NB4 (cell line): ENCODE results near the gene CNTFR.

ENCODE experiments used
- MAX ChIP-seq: IDR thresholded peaks from 2 replicates; pipeline ENCODE4 v1.6.1; 2011; ENCODE audit warnings: low read depth, low read length
- MYC ChIP-seq: IDR thresholded peaks from 2 replicates; pipeline ENCODE4 v1.6.1; 2011; ENCODE audit warnings: low read depth, low read length
- POLR2A ChIP-seq: IDR thresholded peaks from 2 replicates; pipeline ENCODE4 v1.6.1; 2011; ENCODE audit warnings: mild to moderate bottlenecking; ENCODE audit not compliant: insufficient read length; ENCODE audit errors: extremely low read depth
- TF ChIP-seq, protein P1 (sequence below): IDR thresholded peaks from one replicate; pipeline ENCODE4 v1.5.1; 2012; ENCODE audit warnings: low read depth, low read length

GRCh38 chr9:34502471-34502870 is 87.1 kb downstream of the CNTFR start:
- TF ChIP-seq, protein P1, sequence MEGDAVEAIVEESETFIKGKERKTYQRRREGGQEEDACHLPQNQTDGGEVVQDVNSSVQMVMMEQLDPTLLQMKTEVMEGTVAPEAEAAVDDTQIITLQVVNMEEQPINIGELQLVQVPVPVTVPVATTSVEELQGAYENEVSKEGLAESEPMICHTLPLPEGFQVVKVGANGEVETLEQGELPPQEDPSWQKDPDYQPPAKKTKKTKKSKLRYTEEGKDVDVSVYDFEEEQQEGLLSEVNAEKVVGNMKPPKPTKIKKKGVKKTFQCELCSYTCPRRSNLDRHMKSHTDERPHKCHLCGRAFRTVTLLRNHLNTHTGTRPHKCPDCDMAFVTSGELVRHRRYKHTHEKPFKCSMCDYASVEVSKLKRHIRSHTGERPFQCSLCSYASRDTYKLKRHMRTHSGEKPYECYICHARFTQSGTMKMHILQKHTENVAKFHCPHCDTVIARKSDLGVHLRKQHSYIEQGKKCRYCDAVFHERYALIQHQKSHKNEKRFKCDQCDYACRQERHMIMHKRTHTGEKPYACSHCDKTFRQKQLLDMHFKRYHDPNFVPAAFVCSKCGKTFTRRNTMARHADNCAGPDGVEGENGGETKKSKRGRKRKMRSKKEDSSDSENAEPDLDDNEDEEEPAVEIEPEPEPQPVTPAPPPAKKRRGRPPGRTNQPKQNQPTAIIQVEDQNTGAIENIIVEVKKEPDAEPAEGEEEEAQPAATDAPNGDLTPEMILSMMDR = no peak
- TF ChIP-seq POLR2A = no peak
- TF ChIP-seq MAX = no peak
- no peak for TF ChIP-seq MYC
